Measurements from ENCODE around the gene LDHD.

LDHD gene

GRCh38 chr16:75080205-75081029 is 36.2 kb downstream of the LDHD start:
- H3K36me3 ChIP-seq, result no peaks in the 10 kb centered on the region
- no peaks in the 10 kb centered on the region for H3K27me3 ChIP-seq
- no peak for DNase-seq
- H3K9me3 ChIP-seq, result no peaks in the 10 kb centered on the region
- H3K4me3 ChIP-seq (ENCODE audit: low read depth, low read length), result no peak overlapping the region
- no peaks in the 10 kb centered on the region; the same call in 1 of the 2 replicates for H3K4me1 ChIP-seq
- no peak for TF ChIP-seq CTCF (IDR thresholded peaks at IDR 0.05; ENCODE audit: low read depth, low read length)

GRCh38 chr16:75079346-75079926 is 37.1 kb downstream of the LDHD start:
- Histone ChIP-seq H3K4me1 (no peaks in the 10 kb centered on the region; the same call in 1 of the 2 replicates), H3K27me3 (no peaks in the 10 kb centered on the region), H3K9me3 (no peaks in the 10 kb centered on the region), H3K4me3 (ENCODE audit: low read depth, low read length) (no peak overlapping the region), H3K36me3 (no peaks in the 10 kb centered on the region)
- no peak for DNase-seq
- TF ChIP-seq CTCF (IDR thresholded peaks at IDR 0.05; ENCODE audit: low read depth, low read length), result no peak

GRCh38 chr16:75078886-75079285 is 37.7 kb downstream of the LDHD start:
- Histone ChIP-seq H3K27me3 (no peaks in the 10 kb centered on the region), H3K4me3 (ENCODE audit: low read depth, low read length) (no peak overlapping the region), H3K9me3 (no peaks in the 10 kb centered on the region), H3K36me3 (no peaks in the 10 kb centered on the region), H3K4me1 (peaks cover 1% of the 10 kb centered on the region; the same call in 1 of the 2 replicates)
- no peak for TF ChIP-seq CTCF (IDR thresholded peaks at IDR 0.05; ENCODE audit: low read depth, low read length)
- no peak for DNase-seq

- no peak overlapping the region for H3K4me3 ChIP-seq (ENCODE audit: low read depth, low read length)
- H3K9me3 ChIP-seq, result no peaks in the 10 kb centered on the region; the same call in 1 of the 2 replicates
- no peak for DNase-seq
- no peaks in the 10 kb centered on the region for H3K36me3 ChIP-seq
- no peaks in the 10 kb centered on the region for H3K27me3 ChIP-seq
- TF ChIP-seq CTCF (IDR thresholded peaks at IDR 0.05; ENCODE audit: low read depth, low read length), result no peak
- H3K4me1 ChIP-seq, result peaks cover 7% of the 10 kb centered on the region; the same call in 1 of the 2 replicates
Observed at GRCh38 chr16:75075688-75076268, 40.8 kb downstream of the LDHD start.

- Histone ChIP-seq H3K4me3 (ENCODE audit: low read depth, low read length) (no peak overlapping the region), H3K9me3 (no peaks in the 10 kb centered on the region; the same call in 1 of the 2 replicates), H3K27me3 (no peaks in the 10 kb centered on the region), H3K36me3 (no peaks in the 10 kb centered on the region), H3K4me1 (peaks cover 7% of the 10 kb centered on the region; the same call in 1 of the 2 replicates)
- no peak for TF ChIP-seq CTCF (IDR thresholded peaks at IDR 0.05; ENCODE audit: low read depth, low read length)
- no peak for DNase-seq
Observed at GRCh38 chr16:75074920-75075687, 41.5 kb downstream of the LDHD start.
